Measurements from ENCODE around the gene SETBP1. TPM values are rescaled to one million over a fixed set of nuclear protein-coding genes. Genes with fewer than 3 reads are reported as not detected.

Gene SETBP1
- total RNA-seq, 1 experiment from 2014 or later = 0.05 TPM

GRCh38 chr18:44668270-44668975 lies 12.3 kb upstream of the SETBP1 start:
- no peak for TF ChIP-seq EGR1 (IDR thresholded peaks at IDR 0.05; ENCODE audit: low read depth)
- no peak for ATAC-seq
- Histone ChIP-seq H2AFZ (ENCODE audit: low read depth, low read length, poor library complexity, severe bottlenecking) (no peak overlapping the region), H3K4me1 (ENCODE audit: control insufficient read depth in 1 of 2, insufficient read depth in 2 of 2, low read length in 2 of 2) (no peaks in the 10 kb centered on the region), H4K20me1 (ENCODE audit: insufficient read depth) (no peaks in the 10 kb centered on the region; the same call in 1 of the 2 replicates), H3K36me3 (ENCODE audit: control insufficient read depth in 1 of 2, insufficient read depth in 2 of 2, low read length in 2 of 2) (no peaks in the 10 kb centered on the region), H3K4me3 (replicated peaks in 1 of 2; ENCODE audit: low read depth in 1 of 2, low read length in 2 of 2) (no peak overlapping the region), H3K27me3 (ENCODE audit: insufficient read depth, low read length) (no peaks in the 10 kb centered on the region), H3K9me2 (ENCODE audit: insufficient read depth) (no peaks in the 10 kb centered on the region), H3K79me2 (ENCODE audit: insufficient read depth, low read length) (no peaks in the 10 kb centered on the region), H3K9me3 (ENCODE audit: control insufficient read depth in 1 of 2, insufficient read depth in 1 of 2, low read depth in 1 of 2, low read length in 2 of 2) (peaks cover 0 to 30% of the 10 kb centered on the region in 2 experiments; a peak in 2 of 4 replicates), H3K4me2 (ENCODE audit: low read length) (no peak overlapping the region), H3K9ac (ENCODE audit: low read length) (no peak overlapping the region), H3K27ac (ENCODE audit: low read depth, low read length) (no peak overlapping the region)
- no TSS peak for BruUV-seq (replicated peaks)
- no peak for DNase-seq (ENCODE audit: low read depth, low spot score)
- RAD21 ChIA-PET (ENCODE audit: low non-redundant PET in 1 of 2, low total read pairs in 2 of 2, uncharacterized antibody in 2 of 2, unreplicated experiment in 2 of 2) = no interaction called here
- POLR2A ChIA-PET = no interaction called here
- CTCF ChIA-PET = no interaction called here
- intact Hi-C loops (cut with micrococcal nuclease) = no loop called here

GRCh38 chr18:44671914-44672313 lies 8.8 kb upstream of the SETBP1 start:
- intact Hi-C loops (cut with micrococcal nuclease) = no loop called here
- Histone ChIP-seq H2AFZ (ENCODE audit: low read depth, low read length, poor library complexity, severe bottlenecking) (no peak overlapping the region), H3K4me2 (ENCODE audit: low read length) (no peak overlapping the region), H3K4me3 (replicated peaks in 1 of 2; ENCODE audit: low read depth in 1 of 2, low read length in 2 of 2) (no peak overlapping the region), H3K36me3 (ENCODE audit: control insufficient read depth in 1 of 2, insufficient read depth in 2 of 2, low read length in 2 of 2) (no peaks in the 10 kb centered on the region), H3K4me1 (ENCODE audit: control insufficient read depth in 1 of 2, insufficient read depth in 2 of 2, low read length in 2 of 2) (no peaks in the 10 kb centered on the region), H3K9ac (ENCODE audit: low read length) (no peak overlapping the region), H3K27ac (ENCODE audit: low read depth, low read length) (no peak overlapping the region), H3K9me3 (ENCODE audit: control insufficient read depth in 1 of 2, insufficient read depth in 1 of 2, low read depth in 1 of 2, low read length in 2 of 2) (peaks cover 0 to 33% of the 10 kb centered on the region in 2 experiments; a peak in 2 of 4 replicates), H4K20me1 (ENCODE audit: insufficient read depth) (no peaks in the 10 kb centered on the region; the same call in 1 of the 2 replicates), H3K27me3 (ENCODE audit: insufficient read depth, low read length) (no peaks in the 10 kb centered on the region), H3K79me2 (ENCODE audit: insufficient read depth, low read length) (no peaks in the 10 kb centered on the region), H3K9me2 (ENCODE audit: insufficient read depth) (no peaks in the 10 kb centered on the region)
- ChIA-PET RAD21 (ENCODE audit: low non-redundant PET in 1 of 2, low total read pairs in 2 of 2, uncharacterized antibody in 2 of 2, unreplicated experiment in 2 of 2) (no interaction called here), CTCF (no interaction called here), POLR2A (no interaction called here)
- ATAC-seq (no peak), DNase-seq (ENCODE audit: low read depth, low spot score) (no peak)
- BruUV-seq (replicated peaks) = no TSS peak
- TF ChIP-seq REST (IDR thresholded peaks at IDR 0.05; ENCODE audit: low read depth) (no peak), JUND (IDR thresholded peaks at IDR 0.05) (no peak), ZFX (IDR thresholded peaks at IDR 0.05) (no peak), ATF3 (IDR thresholded peaks at IDR 0.05) (no peak), POLR2AphosphoS5 (IDR thresholded peaks at IDR 0.05; ENCODE audit: low read depth, low read length) (no peak), SIN3A (IDR thresholded peaks at IDR 0.05; ENCODE audit: low read depth) (no peak), FOSL1 (IDR thresholded peaks at IDR 0.05; ENCODE audit: low read depth) (no peak), EZH2 (IDR thresholded peaks at IDR 0.05) (no peak), CTCF (IDR thresholded peaks at IDR 0.05 in 2 of 3, conservative IDR thresholded peaks at IDR 0.05 in 1 of 3; ENCODE audit: borderline replicate concordance in 1 of 3, insufficient read depth in 1 of 3, low read depth in 2 of 3, low read length in 2 of 3) (no peak), EZH2phosphoT487 (IDR thresholded peaks at IDR 0.05; ENCODE audit: borderline replicate concordance) (no peak), SP1 (IDR thresholded peaks at IDR 0.05; ENCODE audit: low read depth) (no peak), ELF1 (IDR thresholded peaks at IDR 0.05; ENCODE audit: borderline replicate concordance, low read depth) (no peak), CEBPB (IDR thresholded peaks at IDR 0.05; ENCODE audit: low read depth) (no peak)
